PC-9 (cell line): Measurements from ENCODE around the gene MICALL2. TPM values are rescaled to one million over a fixed set of nuclear protein-coding genes. Genes with fewer than 3 reads are reported as not detected.

Experiments used
- BruUV-seq: library from RNA; stranded (reverse); fragments of 400-500 nt; replicated peaks from 2 replicates; lab custom pipeline; 2021; lab: Mats Ljungman, UMichigan
- CTCF ChIA-PET: fragments of 300-600 bp; sonication (Branson Sonifier 250); formaldehyde crosslinking; loops from one replicate; lab custom pipeline; 2022; ENCODE audit warnings: antibody characterized with exemption; lab: Charles Lee
- POLR2A ChIA-PET: fragments of 300-600 bp; sonication (Branson Sonifier 250); formaldehyde crosslinking; loops from one replicate; lab custom pipeline; 2022; ENCODE audit warnings: antibody characterized with exemption; ENCODE audit not compliant: unreplicated experiment; lab: Charles Lee
- DNase-seq, 2 experiments: peaks; one replicate each; pipeline versions ENCODE4 v3.0.0 to v3.0.0-alpha.2; 2015 to 2022; ENCODE audit warnings: mixed read lengths in 1 of 2
- H2AFZ ChIP-seq: fragments of 200-600 bp; sonication (generic); 2 replicates; pipeline ENCODE4 v1.8.1; 2017; ENCODE audit warnings: antibody characterized with exemption
- H3F3A ChIP-seq: fragments of 200-600 bp; sonication (generic); 2 replicates; pipeline ENCODE4 v1.8.1; 2017; ENCODE audit warnings: antibody characterized with exemption, mild to moderate bottlenecking, low read depth; ENCODE audit not compliant: insufficient read depth
- H3K27ac ChIP-seq: fragments of 200-600 bp; sonication (generic); 2 replicates; pipeline ENCODE4 v1.6.1; 2016; ENCODE audit warnings: mixed run types
- H3K27me3 ChIP-seq: fragments of 200-600 bp; sonication (generic); 2 replicates; pipeline ENCODE4 v1.6.1; 2016; ENCODE audit warnings: low read depth, mixed run types; ENCODE audit not compliant: insufficient read depth
- H3K36me3 ChIP-seq: fragments of 200-600 bp; sonication (generic); 2 replicates; pipeline ENCODE4 v1.6.1; 2016; ENCODE audit warnings: low read depth, mixed run types
- H3K4me1 ChIP-seq: fragments of 200-600 bp; sonication (generic); replicated peaks from 2 replicates; pipeline ENCODE4 v1.6.1; 2016; ENCODE audit warnings: mixed run types; ENCODE audit not compliant: insufficient read depth
- H3K4me2 ChIP-seq: fragments of 200-600 bp; sonication (generic); 2 replicates; pipeline ENCODE4 v1.6.1; 2017; ENCODE audit warnings: mixed run types
- H3K4me3 ChIP-seq: fragments of 200-600 bp; sonication (generic); 2 replicates; pipeline ENCODE4 v1.6.1; 2016; ENCODE audit warnings: mixed run types
- H3K79me2 ChIP-seq: fragments of 200-600 bp; sonication (generic); 2 replicates; pipeline ENCODE4 v1.6.1; 2017; ENCODE audit warnings: low read depth, mixed run types
- H3K9me2 ChIP-seq: fragments of 200-600 bp; sonication (generic); 2 replicates; pipeline ENCODE4 v1.8.1; 2017; ENCODE audit warnings: mild to moderate bottlenecking; ENCODE audit not compliant: insufficient read depth
- H3K9me3 ChIP-seq: fragments of 200-600 bp; sonication (generic); 2 replicates; pipeline ENCODE4 v1.8.1; 2016; ENCODE audit warnings: low read depth; ENCODE audit not compliant: insufficient read depth
- H4K20me1 ChIP-seq: fragments of 200-600 bp; sonication (generic); 2 replicates; pipeline ENCODE4 v1.8.1; 2017; ENCODE audit not compliant: insufficient read depth
- EZH2 ChIP-seq: fragments of 200-600 bp; sonication (generic); IDR thresholded peaks from 2 replicates; pipeline ENCODE4 v1.8.0; 2017; ENCODE audit warnings: antibody characterized with exemption, low read depth
- intact Hi-C: fragments of 100-400 bp; cut with micrococcal nuclease; formaldehyde crosslinking; loops from one replicate; pipeline ENCODE4 v1.10.0; 2022; ENCODE audit not compliant: unreplicated experiment
- total RNA-seq: library from RNA; stranded (reverse); gene quantifications from 2 replicates; pipeline ENCODE4 v1.2.3, GENCODE V29; 2021
- TF ChIP-seq, protein P1 (sequence below): fragments of 200-600 bp; sonication (generic); conservative IDR thresholded peaks from 2 replicates; pipeline ENCODE4 v1.6.1; 2017; ENCODE audit warnings: mixed run types, antibody characterized with exemption, mild to moderate bottlenecking, moderate library complexity

The MICALL2 gene
- total RNA-seq, 1 experiment from 2014 or later = 104 TPM

DNA sequence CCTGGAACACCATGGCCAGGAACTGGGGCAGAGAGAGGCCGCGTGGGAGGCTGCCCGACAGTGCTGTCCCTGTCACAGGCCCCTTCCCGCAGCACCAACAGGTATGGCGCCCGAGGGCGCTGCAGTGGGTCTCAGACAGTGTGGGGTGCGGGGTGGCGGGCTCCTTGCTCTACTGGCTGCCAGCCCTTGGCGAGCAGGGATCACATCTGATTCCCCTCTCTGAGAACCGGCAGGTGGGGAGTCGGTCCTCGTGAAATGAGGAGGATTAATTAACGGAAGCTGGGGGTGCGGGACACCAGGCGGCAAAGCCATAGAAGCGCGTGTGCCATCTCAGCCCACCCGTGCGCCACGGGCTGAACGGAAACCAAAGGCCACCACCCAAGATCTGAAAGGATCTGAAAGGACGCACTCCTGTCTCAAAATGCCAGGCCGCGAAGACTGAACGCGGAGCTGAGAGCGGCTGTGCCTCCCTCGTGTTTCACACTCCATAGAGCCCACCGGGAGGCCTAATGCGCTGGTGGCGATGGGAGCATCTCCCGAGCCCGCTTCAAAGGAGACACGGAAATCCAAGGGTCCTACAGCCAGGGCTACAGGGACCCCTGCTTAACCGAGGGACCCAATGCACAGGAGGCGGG is 38.1 kb upstream of the MICALL2 start:
- ChIA-PET CTCF (no interaction called here), POLR2A (no interaction called here)
- H3K27me3 ChIP-seq = no peaks in the 10 kb centered on the region
- H3K4me2 ChIP-seq = no peak overlapping the region
- H3K9me2 ChIP-seq = no peaks in the 10 kb centered on the region
- H3K36me3 ChIP-seq = 0 out of 2 replicates have a peak, but pooled peaks cover 14% of the 10 kb centered on the region
- intact Hi-C loops = no loop called here
- no peaks in the 10 kb centered on the region for H3F3A ChIP-seq
- BruUV-seq = no TSS peak
- DNase-seq = no peak
- peaks cover 15% of the 10 kb centered on the region for H3K79me2 ChIP-seq
- TF ChIP-seq EZH2 = no peak
- TF ChIP-seq, protein P1, sequence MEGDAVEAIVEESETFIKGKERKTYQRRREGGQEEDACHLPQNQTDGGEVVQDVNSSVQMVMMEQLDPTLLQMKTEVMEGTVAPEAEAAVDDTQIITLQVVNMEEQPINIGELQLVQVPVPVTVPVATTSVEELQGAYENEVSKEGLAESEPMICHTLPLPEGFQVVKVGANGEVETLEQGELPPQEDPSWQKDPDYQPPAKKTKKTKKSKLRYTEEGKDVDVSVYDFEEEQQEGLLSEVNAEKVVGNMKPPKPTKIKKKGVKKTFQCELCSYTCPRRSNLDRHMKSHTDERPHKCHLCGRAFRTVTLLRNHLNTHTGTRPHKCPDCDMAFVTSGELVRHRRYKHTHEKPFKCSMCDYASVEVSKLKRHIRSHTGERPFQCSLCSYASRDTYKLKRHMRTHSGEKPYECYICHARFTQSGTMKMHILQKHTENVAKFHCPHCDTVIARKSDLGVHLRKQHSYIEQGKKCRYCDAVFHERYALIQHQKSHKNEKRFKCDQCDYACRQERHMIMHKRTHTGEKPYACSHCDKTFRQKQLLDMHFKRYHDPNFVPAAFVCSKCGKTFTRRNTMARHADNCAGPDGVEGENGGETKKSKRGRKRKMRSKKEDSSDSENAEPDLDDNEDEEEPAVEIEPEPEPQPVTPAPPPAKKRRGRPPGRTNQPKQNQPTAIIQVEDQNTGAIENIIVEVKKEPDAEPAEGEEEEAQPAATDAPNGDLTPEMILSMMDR = no peak
- peaks cover under 1% of the 10 kb centered on the region for H3K4me1 ChIP-seq
- H3K9me3 ChIP-seq = no peaks in the 10 kb centered on the region
- H3K4me3 ChIP-seq = no peak overlapping the region
- no peak overlapping the region for H2AFZ ChIP-seq
- H4K20me1 ChIP-seq = peaks cover 30% of the 10 kb centered on the region
- H3K27ac ChIP-seq = no peak overlapping the region

DNA sequence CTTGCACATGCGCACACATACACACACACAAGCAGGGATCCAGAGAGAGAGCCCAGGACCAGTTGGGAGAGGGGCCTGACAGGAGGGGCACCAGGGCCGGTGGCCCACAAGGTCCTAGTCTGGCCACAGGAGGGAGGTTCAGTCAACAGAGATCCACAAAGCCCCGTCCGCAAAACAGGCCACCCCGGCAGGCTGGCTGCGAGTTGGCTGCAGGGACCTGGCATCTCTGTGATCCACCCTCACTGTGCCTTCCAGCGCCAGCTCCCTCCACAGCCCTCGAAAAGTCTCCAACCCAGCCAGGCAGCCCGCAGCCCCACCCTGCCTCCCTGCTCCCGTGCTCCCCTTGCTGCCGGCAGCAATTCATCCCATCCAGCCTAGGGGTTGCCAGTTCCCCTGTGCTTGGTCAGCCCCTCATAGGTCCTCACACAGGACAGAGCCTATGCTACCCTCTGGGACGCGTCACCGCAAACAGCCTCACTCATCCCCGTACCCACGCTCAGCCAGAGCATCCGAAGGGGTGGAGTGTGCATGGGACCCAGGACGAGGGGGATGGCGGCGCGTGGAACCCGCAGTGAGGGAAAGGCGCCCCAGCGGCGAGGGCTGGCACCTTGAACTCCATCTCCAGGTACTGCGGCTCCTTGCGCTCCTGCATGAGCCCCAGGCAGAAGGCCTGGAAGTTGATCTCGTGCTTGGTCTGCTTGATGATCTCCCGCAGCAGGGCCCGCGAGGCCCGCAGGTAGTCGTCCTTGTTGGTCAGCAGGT is 37.4 kb upstream of the MICALL2 start:
- Histone ChIP-seq H3F3A (no peaks in the 10 kb centered on the region; the same call in 1 of the 2 replicates), H3K4me3 (no peak overlapping the region), H3K9me2 (no peaks in the 10 kb centered on the region), H3K27me3 (no peaks in the 10 kb centered on the region), H2AFZ (no peak overlapping the region), H3K4me2 (no peak overlapping the region), H3K79me2 (peaks cover 8% of the 10 kb centered on the region), H4K20me1 (peaks cover 23% of the 10 kb centered on the region), H3K9me3 (no peaks in the 10 kb centered on the region), H3K27ac (no peak overlapping the region), H3K4me1 (no peaks in the 10 kb centered on the region), H3K36me3 (0 out of 2 replicates have a peak, but pooled peaks cover 8% of the 10 kb centered on the region)
- TF ChIP-seq, protein P1 = no peak
- no peak for TF ChIP-seq EZH2
- intact Hi-C loops = no loop called here
- POLR2A ChIA-PET = no interaction called here
- CTCF ChIA-PET = no interaction called here
- BruUV-seq = no TSS peak
- DNase-seq = no peak

DNA sequence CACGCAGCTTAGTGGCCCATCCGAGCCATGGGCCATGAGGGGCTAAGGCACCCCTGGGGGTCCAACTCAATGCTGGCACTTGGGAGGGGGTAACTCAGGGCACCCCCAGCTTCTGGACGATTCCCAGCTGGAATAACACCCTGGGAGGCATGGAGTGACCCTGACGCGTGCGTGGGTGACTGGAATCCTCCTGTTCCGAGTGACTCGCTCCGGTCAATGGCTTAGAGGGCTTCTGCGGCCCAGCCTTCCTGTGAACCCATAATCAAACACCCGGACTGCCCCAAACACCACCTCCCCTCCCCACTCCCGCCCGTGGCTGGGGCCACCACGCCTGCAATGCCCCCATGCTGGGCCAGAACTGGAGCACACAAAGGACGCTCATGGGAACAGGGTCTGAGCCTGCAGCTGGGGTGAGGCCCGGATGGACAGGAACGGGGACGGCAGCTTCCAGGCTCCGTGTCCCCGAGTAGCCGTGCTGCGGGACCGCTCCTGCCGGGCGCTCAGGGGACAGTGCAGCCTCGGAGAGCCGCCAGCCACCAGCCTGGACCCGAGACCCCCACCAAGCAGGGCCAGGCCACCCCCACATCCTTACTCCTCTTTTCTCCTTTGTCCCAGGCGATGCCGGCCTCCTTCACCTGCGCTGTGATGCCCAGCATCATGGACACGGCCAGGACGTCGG is 36.4 kb upstream of the MICALL2 start:
- TF ChIP-seq, protein P1 = no peak
- TF ChIP-seq EZH2 = no peak
- ChIA-PET POLR2A (no interaction called here), CTCF (no interaction called here)
- no peak overlapping the region for H3K4me3 ChIP-seq
- 0 out of 2 replicates have a peak, but pooled peaks cover under 1% of the 10 kb centered on the region for H3K79me2 ChIP-seq
- DNase-seq = no peak
- no peaks in the 10 kb centered on the region; the same call in 1 of the 2 replicates for H3F3A ChIP-seq
- H3K4me1 ChIP-seq = no peaks in the 10 kb centered on the region
- no peaks in the 10 kb centered on the region for H3K9me3 ChIP-seq
- peaks cover 17% of the 10 kb centered on the region for H4K20me1 ChIP-seq
- H3K27ac ChIP-seq = no peak overlapping the region
- no peaks in the 10 kb centered on the region for H3K9me2 ChIP-seq
- H3K4me2 ChIP-seq = no peak overlapping the region
- no peak overlapping the region for H2AFZ ChIP-seq
- H3K36me3 ChIP-seq = 0 out of 2 replicates have a peak, but pooled peaks cover 1% of the 10 kb centered on the region
- no peaks in the 10 kb centered on the region for H3K27me3 ChIP-seq
- intact Hi-C loops = no loop called here
- no TSS peak for BruUV-seq
